ENCODE results near the gene HSD17B8.

- TF ChIP-seq, protein P1, sequence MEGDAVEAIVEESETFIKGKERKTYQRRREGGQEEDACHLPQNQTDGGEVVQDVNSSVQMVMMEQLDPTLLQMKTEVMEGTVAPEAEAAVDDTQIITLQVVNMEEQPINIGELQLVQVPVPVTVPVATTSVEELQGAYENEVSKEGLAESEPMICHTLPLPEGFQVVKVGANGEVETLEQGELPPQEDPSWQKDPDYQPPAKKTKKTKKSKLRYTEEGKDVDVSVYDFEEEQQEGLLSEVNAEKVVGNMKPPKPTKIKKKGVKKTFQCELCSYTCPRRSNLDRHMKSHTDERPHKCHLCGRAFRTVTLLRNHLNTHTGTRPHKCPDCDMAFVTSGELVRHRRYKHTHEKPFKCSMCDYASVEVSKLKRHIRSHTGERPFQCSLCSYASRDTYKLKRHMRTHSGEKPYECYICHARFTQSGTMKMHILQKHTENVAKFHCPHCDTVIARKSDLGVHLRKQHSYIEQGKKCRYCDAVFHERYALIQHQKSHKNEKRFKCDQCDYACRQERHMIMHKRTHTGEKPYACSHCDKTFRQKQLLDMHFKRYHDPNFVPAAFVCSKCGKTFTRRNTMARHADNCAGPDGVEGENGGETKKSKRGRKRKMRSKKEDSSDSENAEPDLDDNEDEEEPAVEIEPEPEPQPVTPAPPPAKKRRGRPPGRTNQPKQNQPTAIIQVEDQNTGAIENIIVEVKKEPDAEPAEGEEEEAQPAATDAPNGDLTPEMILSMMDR (IDR thresholded peaks at IDR 0.05; ENCODE audit: low read depth, low read length) = no peak
- no peak for TF ChIP-seq POLR2A (IDR thresholded peaks at IDR 0.05; ENCODE audit: extremely low read depth, insufficient read length)
- TF ChIP-seq, protein P2, sequence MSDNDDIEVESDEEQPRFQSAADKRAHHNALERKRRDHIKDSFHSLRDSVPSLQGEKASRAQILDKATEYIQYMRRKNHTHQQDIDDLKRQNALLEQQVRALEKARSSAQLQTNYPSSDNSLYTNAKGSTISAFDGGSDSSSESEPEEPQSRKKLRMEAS (IDR thresholded peaks at IDR 0.05; ENCODE audit: low read depth, low read length) = no peak
Observed at GRCh38 chr6:33191383-33192104, 12.9 kb upstream of the HSD17B8 start.

All from NB4 (cell line).